OCI-M2 (cell line): ENCODE results near the gene OR5M10.
"Not testable (repeated sequence)": the region's sequence is repeated elsewhere in the genome, so short reads cannot be mapped to it uniquely, and the experiment has no call there.

Experiments used
- DNase-seq: peaks from one replicate; lab custom pipeline; 2025; ENCODE audit not compliant: unreplicated experiment; lab: John Stamatoyannopoulos, UW

The OR5M10 gene

GRCh38 chr11:56577621-56578020 is at the start of gene OR5M10:
TSS of gene OR5M10 (minus strand) at chr11:56577721. CDS start at chr11:56577721, 0 bp downstream.
- DNase-seq = no peak

- no peak for DNase-seq
Measured at GRCh38 chr11:56625946-56626345, 48.4 kb upstream of the OR5M10 start.

GRCh38 chr11:56624661-56625110 is 47.2 kb upstream of the OR5M10 start:
- no peak for DNase-seq

GRCh38 chr11:56611174-56611573 is 33.7 kb upstream of the OR5M10 start:
- no peak for DNase-seq

GRCh38 chr11:56592088-56592717 is 14.7 kb upstream of the OR5M10 start:
- DNase-seq = not testable (repeated sequence)

- no peak for DNase-seq
Measured at GRCh38 chr11:56558574-56558973, 18.9 kb downstream of the OR5M10 start.

GRCh38 chr11:56554691-56555090 is 22.8 kb downstream of the OR5M10 start:
- not testable (repeated sequence) for DNase-seq

- DNase-seq = no peak
Measured at GRCh38 chr11:56545531-56545930, 32.0 kb downstream of the OR5M10 start.

- no peak for DNase-seq
Measured at GRCh38 chr11:56543739-56544138, 33.8 kb downstream of the OR5M10 start.

- DNase-seq = no peak
Measured at GRCh38 chr11:56543157-56543556, 34.4 kb downstream of the OR5M10 start, which contains the start of gene OR5M11. TSS of gene OR5M11 (minus strand) at chr11:56543257. CDS start at chr11:56543257, 0 bp downstream.

- no peak for DNase-seq
Measured at GRCh38 chr11:56533054-56533740, 44.3 kb downstream of the OR5M10 start.

- DNase-seq = no peak
Measured at GRCh38 chr11:56531856-56532255, 45.7 kb downstream of the OR5M10 start.
